Measurements from ENCODE around the gene OTOP3. TPM values are rescaled to one million over a fixed set of nuclear protein-coding genes. Genes with fewer than 3 reads are reported as not detected.

Gene OTOP3
- total RNA-seq, 1 experiment from 2014 or later, result not detected

DNA sequence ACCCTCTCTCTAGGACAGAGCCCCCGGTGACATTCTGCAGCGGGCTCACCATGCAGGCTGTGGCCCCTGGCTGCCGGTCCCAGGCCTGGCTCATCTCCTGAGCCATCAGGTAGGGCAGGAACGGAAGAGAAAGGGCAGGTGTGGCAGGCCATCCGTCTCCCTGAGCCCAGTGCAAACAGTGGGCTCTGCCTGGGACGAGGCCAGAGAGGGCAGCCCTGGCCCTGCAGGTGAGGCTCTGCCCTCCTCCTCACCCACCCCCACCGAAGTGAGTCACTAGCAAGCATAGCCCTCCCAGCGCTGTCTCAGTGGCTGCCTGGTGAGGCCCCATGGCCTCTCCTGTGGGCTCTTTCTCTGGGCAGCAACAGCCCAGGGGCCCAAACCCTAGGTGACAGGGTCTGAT is 14.5 kb downstream of the OTOP3 start:
- Histone ChIP-seq H3K18ac (ENCODE audit: insufficient read length, low read depth, low read length) (no peak overlapping the region), H2BK15ac (ENCODE audit: low read depth, low read length) (no peak overlapping the region), H3K9me3 (ENCODE audit: control insufficient read depth, low read depth, low read length) (no peaks in the 10 kb centered on the region), H3K4me1 (ENCODE audit: insufficient read depth, low read length) (no peaks in the 10 kb centered on the region), H3K27me3 (ENCODE audit: insufficient read depth, low read length) (no peaks in the 10 kb centered on the region), H3K4ac (ENCODE audit: low read depth, low read length) (no peak overlapping the region), H3K4me2 (ENCODE audit: insufficient read depth, insufficient read length, low read length) (no peak overlapping the region), H4K5ac (ENCODE audit: insufficient read length, low read depth, low read length) (no peak overlapping the region), H3T11ph (ENCODE audit: low read length) (no peak overlapping the region), H2BK120ac (ENCODE audit: low read depth, low read length, poor library complexity, severe bottlenecking) (no peak overlapping the region), H3K27ac (ENCODE audit: insufficient read length, low read depth, low read length) (no peak overlapping the region), H3K14ac (ENCODE audit: insufficient read depth, low read length) (no peak overlapping the region; the same call in 1 of the 2 replicates), H3K23ac (ENCODE audit: insufficient read length, low read depth, low read length) (no peak overlapping the region), H4K20me1 (ENCODE audit: control insufficient read depth, insufficient read depth, insufficient read length) (no peaks in the 10 kb centered on the region), H3K56ac (ENCODE audit: insufficient read length, low read depth, low read length) (no peak overlapping the region), H2BK12ac (ENCODE audit: insufficient read length, low read depth, low read length) (no peak overlapping the region), H2AK5ac (ENCODE audit: insufficient read length, low read length) (no peak overlapping the region), H3K9ac (ENCODE audit: extremely low read depth, insufficient read length, low read length) (no peak overlapping the region), H4K8ac (replicated peaks; ENCODE audit: insufficient read length, low read depth, low read length) (no peak overlapping the region), H2AFZ (ENCODE audit: low read length) (no peak overlapping the region), H4K91ac (ENCODE audit: insufficient read length, low read depth, low read length) (no peak overlapping the region), H3K23me2 (ENCODE audit: insufficient read length, low read depth, low read length, poor library complexity, severe bottlenecking) (peaks cover 2% of the 10 kb centered on the region), H2BK5ac (ENCODE audit: insufficient read length, low read length) (no peak overlapping the region), H3K79me1 (ENCODE audit: insufficient read depth, low read depth, low read length, poor library complexity, severe bottlenecking) (no peaks in the 10 kb centered on the region), H2BK20ac (ENCODE audit: low read depth, low read length, poor library complexity, severe bottlenecking) (no peak overlapping the region), H3K79me2 (ENCODE audit: insufficient read depth, low read length) (no peaks in the 10 kb centered on the region)
- H3K4me1 Mint-ChIP-seq, result peaks cover 11 to 22% of the 10 kb centered on the region in 2 experiments
- TF ChIP-seq CTCF (conservative IDR thresholded peaks at IDR 0.05), result no peak
- H3K36me3 Mint-ChIP-seq (ENCODE audit: insufficient read depth in 1 of 3, low read depth in 3 of 3), result no peaks in the 10 kb centered on the region
- peaks cover 30% of the 10 kb centered on the region for H3K27me3 Mint-ChIP-seq (ENCODE audit: low read depth)
- no peaks in the 10 kb centered on the region for H3K9me3 Mint-ChIP-seq
- no peak overlapping the region for H3K27ac Mint-ChIP-seq
- no peak for DNase-seq
- no peak overlapping the region for H3K4me3 Mint-ChIP-seq
- WGBS (ENCODE audit: extremely low coverage, insufficient read length, low lambda C conversion rate), result no CpG with 5 or more reads among the region's 8 CpGs

Data from H9 (cell line).